PC-3 (cell line): Measurements from ENCODE around the gene ETFDH.

ENCODE experiments used
- CTCF ChIP-seq: fragments of 300-600 bp; sonication (generic); conservative IDR thresholded peaks from 2 replicates; pipeline ENCODE4 v1.5.1; 2017; ENCODE audit warnings: antibody characterized with exemption, low read depth, mild to moderate bottlenecking, low read length
- EZH2 ChIP-seq: fragments of 300-600 bp; sonication (generic); IDR thresholded peaks from one replicate; pipeline ENCODE4 v1.6.1; 2017; ENCODE audit warnings: antibody characterized with exemption, mild to moderate bottlenecking, low read length; ENCODE audit not compliant: unreplicated experiment
- EZH2phosphoT487 ChIP-seq: fragments of 300-600 bp; sonication (generic); IDR thresholded peaks from 2 replicates; pipeline ENCODE4 v1.6.1; 2018; ENCODE audit warnings: mild to moderate bottlenecking, antibody characterized with exemption, low read length, borderline replicate concordance

- TF ChIP-seq CTCF (no peak), EZH2 (no peak), EZH2phosphoT487 (no peak)
These were observed 4.0 kb downstream of the ETFDH start for GRCh38 chr4:158676076-158676475.
